Measurements from ENCODE around the gene CFL1.

- no peak for TF ChIP-seq POLR2A (IDR thresholded peaks at IDR 0.05)
- TF ChIP-seq CTCF (IDR thresholded peaks at IDR 0.05): no peak
These were observed 36.1 kb upstream of the CFL1 start for GRCh38 chr11:65894034-65894591.
